Measurements from ENCODE around the gene SEMA5B.

SEMA5B gene

DNA sequence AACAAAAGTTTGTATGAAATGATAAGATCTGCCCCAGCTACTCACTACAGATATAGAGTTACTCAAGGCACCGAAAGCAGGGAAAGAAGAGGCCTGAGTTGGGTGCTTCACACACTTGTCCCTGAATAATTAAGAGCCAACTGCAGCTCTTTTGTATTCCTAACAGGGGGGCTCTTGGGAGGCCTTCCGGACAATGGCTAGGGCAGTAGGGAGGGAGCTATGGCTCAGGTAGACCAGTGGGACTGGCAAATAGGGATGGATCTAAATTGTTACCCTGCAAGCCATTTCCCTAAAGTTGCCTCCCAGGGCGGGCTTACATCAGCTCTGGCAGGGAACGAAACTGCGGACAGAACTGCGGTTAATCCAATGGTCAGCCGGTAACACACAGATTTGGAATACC, 6.2 kb downstream of the SEMA5B start:
- no peak for DNase-seq

DNA sequence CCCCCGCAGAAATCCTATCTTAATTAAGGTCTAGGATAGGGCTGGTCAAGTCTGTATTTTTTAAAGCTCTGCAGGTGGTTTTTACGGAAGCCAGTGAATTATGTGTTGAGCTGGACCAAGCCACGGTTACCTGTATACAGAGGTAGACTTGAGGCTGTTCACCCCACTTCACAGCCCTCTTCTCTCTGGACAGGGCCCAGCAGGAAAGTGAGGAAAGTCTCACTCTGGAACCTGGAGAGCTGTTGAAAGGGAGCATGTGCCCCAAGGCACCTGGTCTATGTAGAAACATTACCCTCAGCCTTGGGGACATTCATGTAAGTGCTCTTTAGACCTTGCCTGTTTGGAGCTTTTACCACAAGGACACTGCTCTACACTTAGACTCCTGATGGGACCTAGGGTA, 6.9 kb downstream of the SEMA5B start:
- DNase-seq: no peak

DNA sequence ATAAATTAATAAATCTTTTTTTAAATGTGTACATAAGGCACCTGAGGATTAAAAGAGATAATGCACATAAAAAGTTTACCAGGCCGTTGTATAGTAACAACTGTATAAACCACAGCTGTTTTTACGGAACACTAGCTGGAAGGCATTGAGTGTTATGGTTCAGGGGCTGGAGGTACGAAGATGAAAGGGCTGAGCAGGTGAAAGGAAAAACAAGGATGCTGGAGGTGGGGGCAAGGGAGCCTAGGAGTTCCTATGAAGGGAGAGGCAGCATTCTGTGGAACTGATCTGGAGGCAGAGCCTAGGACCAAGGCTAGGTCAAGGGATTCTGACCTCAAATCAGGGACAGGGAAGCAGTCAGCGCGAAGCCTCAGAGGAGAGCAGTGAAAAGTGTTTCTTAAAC, 8.0 kb downstream of the SEMA5B start:
- no peak for DNase-seq

DNA sequence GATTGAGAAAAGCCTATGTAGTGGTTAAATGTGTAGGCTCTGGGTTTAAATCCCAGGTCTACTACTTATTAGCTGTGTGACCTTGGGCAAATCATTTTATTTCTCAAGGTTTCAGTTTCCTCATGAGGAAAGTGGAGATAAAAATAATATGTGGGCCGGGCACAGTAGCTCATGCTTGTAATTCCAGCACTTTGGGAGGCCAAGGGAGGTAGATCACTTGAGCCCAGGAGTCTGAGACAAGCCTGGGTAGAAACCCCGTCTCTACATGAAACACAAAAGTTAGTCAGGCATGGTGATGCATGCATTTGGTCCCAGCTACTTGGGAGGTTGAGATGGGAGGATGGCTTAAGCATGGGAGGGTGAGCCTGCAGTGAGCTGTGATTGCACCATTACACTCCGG, 8.4 kb downstream of the SEMA5B start:
- no peak for DNase-seq

DNA sequence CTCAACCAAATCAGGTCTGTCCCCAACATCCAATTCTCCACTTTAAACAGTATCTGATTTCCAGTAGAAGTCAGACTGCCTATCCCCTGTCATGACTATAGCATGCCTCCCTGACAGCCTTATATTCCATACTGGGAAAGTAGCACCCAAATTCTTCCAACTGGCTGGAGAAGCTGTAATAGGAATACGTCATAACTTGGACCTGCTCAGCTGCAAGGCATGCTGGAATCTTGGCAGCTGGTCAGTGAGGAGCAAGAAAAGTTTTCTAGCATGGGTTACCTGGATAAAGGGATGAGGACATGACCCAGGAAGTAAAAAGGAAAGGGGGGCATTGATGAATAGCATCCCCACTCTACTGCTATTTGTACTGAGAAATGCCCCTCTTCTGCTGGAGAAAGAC, 8.9 kb downstream of the SEMA5B start:
- DNase-seq: no peak

DNA sequence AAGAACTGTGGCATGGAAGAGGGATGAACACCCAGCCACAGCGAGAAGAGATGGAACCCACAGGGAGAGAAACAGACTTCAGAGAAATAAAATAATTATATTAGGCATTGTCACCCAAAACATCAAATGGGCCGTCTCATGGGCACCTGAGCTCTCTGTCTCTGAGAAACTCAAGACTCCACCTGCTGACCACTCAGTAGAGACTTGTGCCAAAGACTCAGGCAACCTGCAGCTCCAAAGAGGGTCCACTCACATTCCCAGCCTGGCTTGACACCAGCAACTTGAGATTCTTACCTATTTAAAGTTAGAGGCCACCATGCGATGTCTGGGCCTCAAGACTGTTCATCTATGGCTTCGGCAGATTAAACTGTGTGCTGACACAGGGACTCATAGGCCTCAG, 12.0 kb downstream of the SEMA5B start:
- DNase-seq: no peak

DNA sequence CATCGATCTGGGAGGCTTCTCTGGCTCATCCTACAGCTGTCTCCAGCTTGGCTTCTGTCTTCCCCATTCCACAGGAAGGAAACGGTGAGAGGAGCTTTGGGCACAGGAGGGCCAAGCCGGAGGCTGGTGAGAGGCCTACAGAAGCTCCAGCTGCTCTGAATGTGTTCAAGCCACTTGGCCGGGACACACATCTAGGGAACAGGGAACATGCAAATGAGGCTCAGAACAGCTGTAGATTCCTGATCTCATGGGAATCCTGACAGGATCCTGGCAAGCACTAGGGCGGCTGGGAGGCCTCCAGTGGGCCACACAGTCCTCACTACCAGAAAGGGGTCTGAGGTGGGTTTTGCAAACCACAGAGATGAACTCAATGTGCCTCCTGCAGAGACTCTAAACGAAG, 13.7 kb downstream of the SEMA5B start:
- peak; percentile 23 for DNase-seq

DNA sequence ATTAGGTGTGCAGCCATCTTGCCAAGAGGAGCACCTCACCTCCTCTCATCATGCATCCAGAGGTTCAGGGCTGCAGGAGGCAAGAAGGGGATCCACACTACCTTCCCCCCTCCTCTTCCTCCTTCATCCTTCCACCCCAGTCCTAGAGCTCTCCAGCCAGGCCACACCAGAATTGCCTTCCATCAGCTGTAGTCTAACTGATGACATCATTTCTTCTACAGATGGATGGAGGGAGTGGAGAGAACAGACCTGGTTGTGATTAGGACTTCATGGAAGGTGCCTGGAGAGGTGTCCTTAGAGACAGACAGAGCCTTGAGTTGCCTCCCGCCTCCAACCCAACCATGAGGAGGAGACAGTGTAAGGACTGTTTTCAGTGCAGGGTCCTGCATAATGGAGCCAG, 14.9 kb downstream of the SEMA5B start:
- no peak for DNase-seq

DNA sequence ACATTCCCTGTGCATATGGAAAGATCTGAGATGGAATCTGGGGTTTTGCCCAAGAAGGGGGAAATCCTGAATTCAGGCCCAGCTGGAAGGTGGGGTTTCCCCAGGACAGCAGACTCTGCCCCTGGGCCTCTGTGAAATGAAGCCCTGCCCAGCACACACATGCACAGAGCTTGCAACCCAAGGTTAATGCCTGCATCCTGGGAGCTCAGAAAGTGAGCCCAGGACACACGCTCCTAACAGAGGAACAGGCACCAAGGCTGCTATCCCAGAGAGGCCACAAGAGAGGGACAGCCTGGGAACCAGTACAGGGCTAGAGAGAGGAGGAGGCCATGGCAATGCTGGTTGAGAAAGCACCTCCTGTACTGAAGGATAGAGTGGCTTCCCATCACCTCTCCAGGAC, 16.1 kb downstream of the SEMA5B start:
- DNase-seq: no peak

DNA sequence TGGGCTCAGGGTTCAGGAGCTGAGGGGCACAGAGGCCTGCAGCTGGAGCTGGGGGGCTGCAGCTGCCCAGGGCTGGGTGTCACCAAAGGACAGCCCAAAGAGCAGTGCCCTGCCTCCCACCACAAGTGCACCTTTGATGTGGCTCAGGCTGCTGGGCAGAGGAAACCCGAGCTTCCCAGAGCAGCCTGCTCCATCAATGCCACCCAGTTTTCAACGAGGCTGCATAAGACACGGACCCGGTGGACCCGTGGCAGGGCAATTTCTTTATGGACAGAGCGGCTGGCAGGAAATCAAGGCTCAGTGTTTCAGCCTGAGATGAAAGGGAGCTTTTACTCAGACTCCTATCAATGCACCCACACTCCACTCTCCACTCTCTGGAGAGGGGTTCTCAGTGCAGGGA, 18.7 kb downstream of the SEMA5B start:
- no peak for DNase-seq

DNA sequence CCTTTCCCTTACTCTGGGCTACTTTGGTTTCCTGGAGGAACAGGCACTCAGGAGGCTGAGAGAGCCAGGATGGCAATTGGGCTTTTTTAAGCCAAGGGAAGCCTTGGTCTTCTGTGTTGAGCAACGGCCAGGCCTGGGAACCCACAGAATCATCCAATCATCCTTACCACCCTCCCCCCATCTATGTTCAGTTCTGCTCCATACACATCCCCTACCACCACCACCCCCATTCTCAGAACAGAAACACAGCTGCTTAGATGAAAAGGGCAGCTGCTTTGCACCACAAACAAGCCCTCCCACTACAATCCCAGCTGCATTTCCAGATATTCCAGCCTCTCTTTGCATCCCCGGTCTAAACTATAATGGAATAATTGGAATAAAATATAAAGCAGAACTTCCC, 21.0 kb downstream of the SEMA5B start:
- DNase-seq: no peak

DNA sequence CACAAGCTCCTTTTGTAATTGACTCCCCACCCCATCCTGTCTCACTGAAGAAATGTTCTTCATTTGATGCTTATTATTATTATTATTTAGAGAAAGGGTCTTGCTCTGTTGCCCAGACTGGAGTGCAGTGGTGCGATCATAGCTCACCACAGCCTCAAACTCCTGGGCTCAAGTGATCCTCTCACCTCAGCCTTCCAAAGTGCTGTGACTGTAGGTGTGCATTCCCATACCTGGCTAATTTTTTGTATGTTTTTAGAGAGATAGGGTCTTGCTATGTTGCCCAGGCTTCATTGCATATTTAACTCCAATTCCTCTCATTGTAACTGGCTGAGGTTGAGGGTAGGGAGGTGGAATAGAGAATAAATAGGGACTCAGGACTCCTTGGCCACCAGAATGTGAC, 22.3 kb downstream of the SEMA5B start:
- no peak for DNase-seq

DNA sequence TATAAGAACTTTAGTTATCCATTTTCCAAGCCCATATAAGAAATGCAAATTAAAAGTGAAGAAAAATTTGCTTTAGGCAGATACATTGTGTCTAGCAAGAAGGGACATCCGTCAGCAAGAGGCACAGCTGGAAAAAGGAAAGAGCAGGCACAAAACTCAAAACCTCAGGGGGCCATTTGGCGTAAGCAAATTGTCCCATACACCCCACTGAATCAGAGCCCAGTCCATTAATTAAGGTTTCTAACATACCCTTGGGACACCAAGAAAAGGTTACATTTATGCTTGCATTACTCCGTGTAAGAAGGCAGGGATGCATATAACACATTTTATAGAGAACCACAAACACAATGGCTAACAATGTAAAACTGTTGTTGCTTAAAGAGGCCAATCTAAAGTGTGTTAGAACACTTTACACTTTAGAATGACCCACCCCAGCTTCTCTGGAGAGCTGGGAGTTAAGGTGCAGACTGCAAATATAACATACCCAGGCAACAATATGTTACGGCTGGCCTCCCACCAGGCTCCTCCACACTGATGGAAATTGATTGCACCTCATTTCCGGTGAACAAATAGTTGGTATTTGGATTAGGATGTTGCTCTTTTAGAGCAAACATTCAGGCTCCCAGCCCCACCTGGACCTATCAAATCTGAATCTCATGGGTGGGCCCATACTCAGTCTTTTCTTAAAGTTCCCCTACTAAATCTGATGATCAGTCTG, 23.2 kb downstream of the SEMA5B start:
- DNase-seq: no peak

DNA sequence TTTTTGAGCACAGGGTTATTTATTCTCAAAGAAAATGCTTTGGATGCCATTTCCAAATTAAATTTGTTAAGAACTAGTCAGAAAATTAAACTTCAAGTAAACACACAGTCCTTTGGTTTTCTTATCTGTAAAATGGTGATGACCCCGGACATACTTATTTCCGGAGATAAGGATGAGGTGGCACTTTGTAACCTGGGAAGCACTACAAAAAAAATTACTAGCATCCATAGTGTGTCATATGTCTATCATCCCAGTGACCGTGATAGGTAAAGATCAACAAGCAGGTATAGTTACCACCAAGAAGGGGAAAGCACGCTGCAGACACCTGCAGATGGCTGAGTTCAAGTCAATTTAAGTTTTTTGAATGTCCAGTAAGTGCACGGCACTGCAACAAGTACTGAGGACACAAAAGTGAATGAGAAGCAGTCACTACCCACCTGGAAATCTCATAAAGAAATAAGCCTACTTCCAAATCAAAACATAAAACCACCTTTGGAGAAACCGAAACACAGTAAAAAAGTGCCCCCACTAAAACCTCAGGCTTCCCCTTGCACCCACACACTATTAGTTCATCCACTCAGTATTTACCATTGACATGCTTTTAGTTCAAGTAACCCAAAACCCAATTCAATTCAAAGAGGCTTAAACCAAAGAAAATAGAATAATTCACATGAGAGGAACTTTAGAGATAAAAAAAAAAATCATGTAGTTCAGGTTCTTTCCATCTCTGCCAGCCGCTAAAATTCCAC, 24.6 kb downstream of the SEMA5B start:
- DNase-seq: no peak

DNA sequence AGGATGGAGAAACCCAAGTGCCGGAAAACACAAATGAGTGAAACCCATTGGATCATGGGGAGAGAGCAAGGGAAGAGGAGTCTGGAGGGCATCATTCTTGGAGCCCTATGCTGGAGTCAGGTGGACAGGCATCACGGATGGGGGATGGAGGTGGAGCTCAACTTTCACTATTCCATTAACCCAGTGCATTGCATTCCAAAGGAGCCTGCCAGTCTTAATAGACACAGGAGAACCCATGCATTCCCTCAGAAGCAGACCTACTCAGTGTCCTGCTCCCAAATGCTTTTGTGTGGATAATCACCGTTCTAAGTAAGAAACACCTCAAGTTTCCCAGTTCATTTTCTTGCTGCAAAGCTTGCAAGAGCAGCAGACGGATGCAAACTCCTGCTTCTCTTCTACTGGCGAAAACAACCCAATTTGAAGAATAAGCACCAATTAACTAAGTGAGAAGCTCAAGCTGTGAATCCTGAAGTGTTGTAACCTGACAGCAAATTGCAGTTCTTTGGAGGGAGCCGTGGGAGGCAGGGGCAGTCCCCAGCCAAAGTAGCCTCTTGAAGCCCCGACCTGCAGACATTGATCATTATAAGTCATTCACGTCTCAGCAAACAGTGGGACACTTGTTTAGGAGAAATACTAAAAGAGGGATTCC, 25.3 kb downstream of the SEMA5B start:
- DNase-seq: no peak

DNA sequence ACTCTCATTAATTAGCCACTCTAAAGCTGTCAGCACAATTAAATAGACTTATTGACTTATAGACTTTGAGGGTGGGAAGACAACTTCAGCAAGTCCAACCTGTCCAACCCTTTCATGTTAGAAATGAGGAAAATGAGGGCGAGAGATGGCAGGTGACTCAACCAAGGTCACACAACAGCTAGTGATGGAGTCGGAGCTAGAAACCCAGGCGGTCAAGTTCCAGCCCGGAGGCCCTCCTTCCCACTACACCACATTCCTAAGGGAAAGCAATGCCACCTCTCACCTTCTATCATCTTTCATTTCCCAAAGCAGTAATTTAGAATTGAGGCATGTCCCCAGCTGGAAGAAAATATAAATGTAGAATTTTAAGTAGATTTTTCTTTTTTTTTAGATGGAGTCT, 28.7 kb downstream of the SEMA5B start:
- no peak for DNase-seq

DNA sequence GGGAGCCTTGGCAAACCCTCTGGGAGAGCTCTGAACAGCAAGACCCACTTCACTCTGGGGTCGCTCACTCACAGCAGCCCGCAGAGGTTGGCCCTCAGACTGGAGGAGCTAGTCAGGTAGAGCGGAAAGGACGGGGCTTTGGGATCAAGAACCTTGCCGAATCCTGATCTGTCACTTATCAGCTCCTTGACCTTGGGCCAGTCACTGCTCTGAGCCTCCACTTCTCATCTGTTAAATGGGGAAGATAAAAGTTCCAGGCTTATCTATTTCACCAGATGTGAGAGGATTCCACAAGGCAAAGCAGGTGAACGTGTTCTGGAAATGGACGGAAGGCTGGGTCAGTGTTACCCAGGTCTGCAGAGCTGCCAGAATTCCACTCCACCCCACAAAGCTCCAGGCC, 29.4 kb downstream of the SEMA5B start:
- no peak for DNase-seq

DNA sequence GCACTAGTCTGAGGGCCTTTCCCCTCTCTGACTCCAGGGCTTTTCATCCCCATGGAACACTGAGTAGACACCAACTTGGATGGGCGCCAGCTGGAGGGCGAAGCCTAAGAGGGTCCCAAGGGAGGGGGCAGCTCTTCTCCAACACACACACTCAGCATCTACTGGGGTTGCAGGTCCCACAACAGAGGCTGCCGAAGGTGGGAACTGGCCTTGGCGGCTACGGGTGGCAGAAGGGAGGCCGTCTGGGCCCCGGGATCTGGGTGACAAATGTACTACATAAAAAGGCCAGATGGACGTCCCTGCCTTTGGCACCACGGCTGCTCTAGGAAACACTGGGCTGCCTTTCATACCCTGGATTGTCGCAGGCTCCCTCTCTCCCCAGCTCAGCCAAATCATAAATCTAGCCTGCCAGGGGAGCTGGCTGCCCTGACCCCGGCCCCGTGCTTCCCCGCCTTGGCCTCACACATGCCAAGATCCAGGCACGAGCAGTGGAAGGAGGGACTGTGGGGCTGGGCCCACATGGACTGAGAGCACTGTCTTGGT, 31.5 kb downstream of the SEMA5B start:
- DNase-seq: peak; percentile 85

DNA sequence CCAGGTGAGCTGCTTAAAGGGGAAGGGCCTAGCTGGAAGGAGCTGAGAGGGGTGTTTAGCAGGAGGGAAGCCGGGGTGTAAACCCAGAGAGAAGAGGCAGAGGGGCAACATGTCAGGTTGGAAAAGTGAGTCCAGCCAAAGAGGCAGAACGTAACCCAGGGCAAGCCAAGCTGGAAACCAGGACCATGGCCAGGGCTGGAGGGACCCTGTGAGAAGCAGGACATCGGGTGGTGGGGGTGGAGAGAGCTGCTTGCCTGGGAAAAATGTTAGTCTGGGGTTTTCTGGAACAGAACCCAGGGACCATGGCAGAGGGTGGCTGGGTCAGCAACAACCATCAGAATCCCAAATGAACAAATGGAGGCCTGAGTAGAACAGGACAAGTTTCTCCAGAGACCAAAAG, 32.6 kb downstream of the SEMA5B start:
- no peak for DNase-seq

DNA sequence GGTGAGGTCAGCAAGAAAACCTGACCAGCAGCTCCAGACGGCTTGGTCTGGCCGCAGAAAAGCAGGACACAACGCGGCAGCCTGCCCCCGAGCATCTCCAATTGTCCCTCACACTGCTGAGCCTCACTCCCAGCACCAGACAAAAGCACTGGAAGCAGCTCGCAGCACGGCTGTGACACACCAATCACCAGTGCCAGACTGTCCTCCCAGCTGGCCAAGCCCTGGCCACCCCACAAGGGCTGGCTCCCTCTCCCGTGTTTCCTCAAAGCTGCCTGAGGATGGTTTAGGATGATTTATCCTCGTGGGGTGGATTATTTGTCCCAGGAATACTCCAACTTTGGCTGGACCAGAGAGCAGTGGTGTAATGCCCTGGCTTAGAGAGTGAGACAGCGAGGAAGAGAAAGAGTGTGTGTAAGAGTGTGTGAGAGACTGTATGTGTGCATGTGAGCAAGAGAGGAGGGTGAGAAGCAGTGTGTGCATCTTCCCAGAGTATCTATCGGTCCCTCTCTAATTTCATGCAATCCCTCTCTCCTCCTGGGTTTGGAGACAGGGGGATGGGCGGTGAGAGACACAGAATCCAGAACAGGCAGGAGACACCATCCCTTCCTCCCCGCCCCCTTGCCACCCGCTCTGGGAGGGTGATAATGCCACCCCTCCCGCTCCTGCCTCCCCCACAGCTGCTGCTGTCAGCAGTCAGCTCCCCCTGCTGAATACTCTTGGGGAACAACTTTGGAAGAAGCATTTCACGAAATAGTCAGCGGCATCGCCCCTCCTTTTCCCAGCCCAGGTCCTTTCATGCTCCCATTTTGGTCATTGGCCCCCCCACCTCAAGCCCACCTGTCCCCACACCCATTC, 34.2 kb downstream of the SEMA5B start:
- no peak for DNase-seq

DNA sequence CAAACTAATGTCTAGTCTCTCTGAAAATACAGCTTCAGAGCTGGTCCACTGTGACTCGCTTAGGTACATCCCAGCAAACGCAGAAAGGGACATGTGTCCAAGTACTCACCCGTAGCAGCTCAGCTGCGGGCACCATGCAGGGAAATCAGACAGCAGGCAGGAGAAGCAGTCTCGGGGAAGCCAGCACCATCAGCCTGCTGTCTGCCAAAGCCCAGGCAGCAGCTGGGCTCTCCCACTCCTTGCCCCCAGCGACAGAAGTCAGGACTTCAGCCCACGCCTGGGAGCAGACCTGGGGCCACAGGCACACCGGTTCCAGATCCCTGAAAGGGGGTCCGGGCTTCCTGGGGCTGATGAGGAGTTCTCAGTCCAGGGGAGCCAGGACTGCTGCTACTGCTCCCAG, 34.9 kb downstream of the SEMA5B start:
- peak; percentile 45 for DNase-seq

DNA sequence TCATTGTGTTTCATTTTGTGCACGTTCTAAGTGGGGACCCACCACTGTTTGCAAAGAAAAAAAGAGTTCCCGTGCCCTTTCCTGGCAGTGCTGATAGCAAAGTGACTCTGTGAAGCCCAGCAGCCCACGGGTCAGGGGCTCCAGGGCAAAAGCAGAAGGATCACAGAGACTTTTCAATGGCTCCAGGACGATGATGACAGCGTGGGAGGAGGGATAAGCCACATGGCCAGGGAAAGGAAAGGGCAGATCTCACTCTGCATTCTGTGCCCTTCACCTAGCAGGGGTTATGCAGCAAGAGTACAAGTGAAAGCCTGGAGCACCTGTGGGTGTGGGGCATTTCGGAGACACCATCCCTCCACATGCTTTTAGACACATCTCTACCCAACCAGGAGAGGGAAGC, 35.4 kb downstream of the SEMA5B start:
- no peak for DNase-seq

All from NCI-H1694 treated with DMSO at 0.1 percent for 48 hours (cell line).